GM19463 (cell line): ENCODE results near the gene ZSCAN16.
A peak's percentile ranks its signal among the peaks of the same experiment; 100 is the strongest.

ENCODE experiments used
- ATAC-seq: cut with Tn5 transposase; IDR thresholded peaks from one replicate; pipeline ENCODE4 v1.9.1; 2021; ENCODE audit warnings: mild to moderate bottlenecking, moderate library complexity; ENCODE audit not compliant: unreplicated experiment

The ZSCAN16 gene

GRCh38 chr6:28125401-28125800 lies 992 bp downstream of the ZSCAN16 start:
- no peak for ATAC-seq

- ATAC-seq: no peak
These were observed 9.6 kb downstream of the ZSCAN16 start for GRCh38 chr6:28134015-28134414.

- no peak for ATAC-seq
These were observed 10.3 kb downstream of the ZSCAN16 start for GRCh38 chr6:28134716-28135115.

GRCh38 chr6:28135393-28135792 lies 11.0 kb downstream of the ZSCAN16 start:
- ATAC-seq: no peak

GRCh38 chr6:28136585-28137504 lies 12.4 kb downstream of the ZSCAN16 start:
- ATAC-seq: peak; percentile 53

- ATAC-seq: peak; percentile 34
These were observed 13.1 kb downstream of the ZSCAN16 start for GRCh38 chr6:28137505-28137981.

- no peak for ATAC-seq
These were observed 15.6 kb downstream of the ZSCAN16 start for GRCh38 chr6:28139860-28140543.

GRCh38 chr6:28140616-28141015 lies 16.2 kb downstream of the ZSCAN16 start:
- no peak for ATAC-seq

- peak; percentile 84 for ATAC-seq
These were observed 17.3 kb downstream of the ZSCAN16 start, which contains the start of gene ZKSCAN8 for GRCh38 chr6:28141500-28142329. Gene ZKSCAN8 (plus strand): TSS chr6:28141883. CDS start chr6:28148408, 6,525 bp downstream.

- ATAC-seq: no peak
These were observed 18.0 kb downstream of the ZSCAN16 start for GRCh38 chr6:28142446-28142845.

GRCh38 chr6:28145231-28145630 lies 20.8 kb downstream of the ZSCAN16 start:
- ATAC-seq: no peak

GRCh38 chr6:28152531-28152930 lies 28.1 kb downstream of the ZSCAN16 start:
- ATAC-seq: no peak

- ATAC-seq: no peak
These were observed 29.1 kb downstream of the ZSCAN16 start for GRCh38 chr6:28153546-28153945.

GRCh38 chr6:28154357-28154756 lies 29.9 kb downstream of the ZSCAN16 start:
- ATAC-seq: no peak

GRCh38 chr6:28158318-28158717 lies 33.9 kb downstream of the ZSCAN16 start:
- no peak for ATAC-seq

- ATAC-seq: no peak
These were observed 34.7 kb downstream of the ZSCAN16 start for GRCh38 chr6:28159029-28159607.

GRCh38 chr6:28160233-28160632 lies 35.8 kb downstream of the ZSCAN16 start:
- no peak for ATAC-seq

- ATAC-seq: peak; percentile 100
These were observed 37.1 kb downstream of the ZSCAN16 start for GRCh38 chr6:28161410-28162079.

- ATAC-seq: no peak
These were observed 41.2 kb downstream of the ZSCAN16 start for GRCh38 chr6:28165563-28165962.

GRCh38 chr6:28167068-28167467 lies 42.7 kb downstream of the ZSCAN16 start:
- ATAC-seq: no peak
